SIG-M5 (cell line): ENCODE results near the gene BRD2.
A peak's percentile ranks its signal among the peaks of the same experiment; 100 is the strongest.

Source experiments
- DNase-seq: peaks from one replicate; lab custom pipeline; 2025; lab: John Stamatoyannopoulos, UW

BRD2 gene

GRCh38 chr6:32949113-32949512, 19.3 kb upstream of the BRD2 start:
- DNase-seq, result no peak

- DNase-seq, result no peak
These were observed 18.4 kb upstream of the BRD2 start for GRCh38 chr6:32950010-32950409.

GRCh38 chr6:32950449-32950848, 17.9 kb upstream of the BRD2 start:
- no peak for DNase-seq

GRCh38 chr6:32952817-32953739, 15.3 kb upstream of the BRD2 start, which contains the start of gene HLA-DMA:
Gene HLA-DMA (minus strand): TSS chr6:32953097. CDS start chr6:32953036, 61 bp downstream.
- peak; percentile 65 for DNase-seq

- no peak for DNase-seq
These were observed 14.6 kb upstream of the BRD2 start for GRCh38 chr6:32953775-32954174.

GRCh38 chr6:32954267-32954666, 14.1 kb upstream of the BRD2 start:
- DNase-seq, result no peak

GRCh38 chr6:32954986-32955802, 13.2 kb upstream of the BRD2 start:
- DNase-seq, result no peak

GRCh38 chr6:32956176-32956575, 12.2 kb upstream of the BRD2 start:
- no peak for DNase-seq

GRCh38 chr6:32960563-32960962, 7.8 kb upstream of the BRD2 start:
- no peak for DNase-seq

GRCh38 chr6:32962213-32962826, 6.1 kb upstream of the BRD2 start:
- DNase-seq, result no peak

GRCh38 chr6:32963866-32964265, 4.5 kb upstream of the BRD2 start:
- no peak for DNase-seq

GRCh38 chr6:32964776-32965175, 3.6 kb upstream of the BRD2 start:
- DNase-seq, result no peak

GRCh38 chr6:32967151-32968091, 973 bp upstream of the BRD2 start:
- DNase-seq, result no peak

GRCh38 chr6:32968867-32969684, 682 bp downstream of the BRD2 start:
- DNase-seq, result no peak

- no peak for DNase-seq
These were observed 1.5 kb downstream of the BRD2 start for GRCh38 chr6:32969685-32970412.

- no peak for DNase-seq
These were observed 2.2 kb downstream of the BRD2 start for GRCh38 chr6:32970413-32971241.

GRCh38 chr6:32971242-32971580, 2.8 kb downstream of the BRD2 start:
- DNase-seq, result no peak

- DNase-seq, result peak; percentile 98
These were observed 3.4 kb downstream of the BRD2 start for GRCh38 chr6:32971581-32972352.
